Suprapubic skin (tissue), 4 donors: ENCODE measurements around the gene TMPRSS13. TPM values are rescaled to one million over a fixed set of nuclear protein-coding genes. Genes with fewer than 3 reads are reported as not detected.

Source experiments
- DNase-seq, 2 donors: peaks; one replicate each; pipeline ENCODE4 v3.0.0-alpha.2; 2019; ENCODE audit warnings: low spot score in 2 of 2
- H3K27ac ChIP-seq: fragments of 200-600 bp; sonication (generic); one replicate; pipeline ENCODE4 v1.5.1; 2019
- H3K27me3 ChIP-seq: fragments of 200-600 bp; sonication (generic); one replicate; pipeline ENCODE4 v1.5.1; 2019
- H3K36me3 ChIP-seq: fragments of 200-600 bp; sonication (generic); one replicate; pipeline ENCODE4 v1.5.1; 2019
- H3K4me1 ChIP-seq: fragments of 200-600 bp; sonication (generic); one replicate; pipeline ENCODE4 v1.5.1; 2019
- H3K4me3 ChIP-seq: fragments of 200-600 bp; sonication (generic); one replicate; pipeline ENCODE4 v1.5.1; 2019; ENCODE audit warnings: mild to moderate bottlenecking
- H3K9me3 ChIP-seq: fragments of 200-600 bp; sonication (generic); one replicate; pipeline ENCODE4 v1.5.1; 2019
- CTCF ChIP-seq, 2 donors: fragments of 200-600 bp in 1 of 2; fragments of 450-650 bp in 1 of 2; sonication (generic) in 1 of 2; IDR thresholded peaks; one replicate each; pipeline ENCODE4 v1.5.1; 2016 to 2019; ENCODE audit warnings: antibody characterized with exemption in 2 of 2, mild to moderate bottlenecking in 1 of 2, moderate library complexity in 1 of 2
- EP300 ChIP-seq: sonication (generic); formaldehyde crosslinking; IDR thresholded peaks from one replicate; pipeline ENCODE4 v1.6.1; 2017; ENCODE audit warnings: antibody characterized with exemption
- POLR2A ChIP-seq, 2 donors: fragments of 450-650 bp; IDR thresholded peaks; one replicate each; pipeline ENCODE4 v1.6.1; 2017; ENCODE audit warnings: antibody characterized with exemption in 2 of 2, mild to moderate bottlenecking in 2 of 2, moderate library complexity in 2 of 2
- POLR2AphosphoS5 ChIP-seq, 3 donors: sonication (generic); formaldehyde crosslinking; IDR thresholded peaks; one replicate each; pipeline ENCODE4 v1.6.1; 2017; ENCODE audit warnings: antibody characterized with exemption in 3 of 3
- WGBS: methylation state at CpG from one replicate; pipeline ENCODE4 v1.1.5; 2018; 5-methylcytosine and 5-hydroxymethylcytosine counted together
- total RNA-seq, 4 donors: library from RNA; depleted of rRNA; stranded (reverse); fragments of >200 nt; gene quantifications; one replicate each; pipeline ENCODE4 v1.1.0, GENCODE V29; 2016

TMPRSS13 gene
- total RNA-seq, 4 donors from 2014 or later: 24.7 to 92.0 (median 73.1) TPM

DNA sequence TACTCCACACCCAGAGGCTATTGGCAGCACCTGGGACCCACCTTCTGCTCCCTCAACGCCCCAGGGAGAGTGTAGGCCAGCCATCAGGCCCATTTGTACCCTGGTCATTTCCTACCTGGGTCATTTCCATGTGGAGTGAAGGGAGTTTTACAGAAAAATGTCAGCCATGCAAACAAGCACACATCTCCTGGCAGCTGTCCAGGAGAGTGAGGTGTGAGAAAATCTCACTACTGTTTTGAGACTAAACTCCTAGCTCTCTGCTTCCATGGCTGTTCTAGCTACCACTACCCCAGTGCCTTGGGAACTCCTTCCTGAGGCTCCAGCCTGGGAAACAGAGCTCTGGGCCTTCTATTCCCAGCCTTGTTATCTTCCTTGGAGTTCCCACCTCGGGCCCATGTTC, 2.8 kb upstream of the TMPRSS13 start:
- WGBS: 83% methylated on average over 1 of the region's 2 CpGs

DNA sequence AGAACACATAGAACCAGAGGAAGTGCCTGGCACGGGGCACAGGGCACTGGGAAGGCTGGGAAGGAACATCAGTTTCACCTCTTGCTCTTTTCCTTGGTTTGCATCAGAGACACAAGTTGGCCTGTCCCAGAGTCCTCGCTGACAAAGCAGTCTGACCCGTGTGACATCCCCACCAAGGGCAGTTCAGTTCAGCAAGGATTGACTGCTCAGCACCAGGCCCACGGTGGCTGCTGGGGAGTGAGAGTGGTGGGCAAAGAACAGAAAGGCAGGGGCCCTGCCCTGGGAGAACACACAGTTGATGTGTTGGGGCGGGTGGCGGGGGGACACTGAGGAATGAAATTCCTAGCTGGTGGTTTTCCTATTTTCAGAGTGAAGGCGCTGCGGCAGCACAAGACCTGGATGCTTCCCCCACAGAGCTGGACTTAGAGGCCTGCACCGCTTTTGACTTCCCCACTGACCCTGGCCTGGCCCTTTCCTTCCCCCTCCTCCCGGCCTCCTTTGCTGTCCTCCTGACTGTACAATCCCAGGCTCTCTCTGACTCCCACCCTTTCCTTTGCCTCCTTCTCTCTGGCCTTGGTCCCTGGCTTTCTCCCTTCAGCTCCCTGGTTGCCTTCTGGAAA, 2.2 kb upstream of the TMPRSS13 start:
- 91% methylated on average over 10 of the region's 10 CpGs for WGBS
- Histone ChIP-seq H3K4me1 (peaks cover 22% of the 10 kb centered on the region), H3K36me3 (no peaks in the 10 kb centered on the region), H3K27me3 (no peaks in the 10 kb centered on the region), H3K9me3 (no peaks in the 10 kb centered on the region), H3K4me3 (no peak overlapping the region), H3K27ac (no peak overlapping the region)
- DNase-seq: peak in 1 of 2 donors; percentile 49
- TF ChIP-seq CTCF (IDR thresholded peaks at IDR 0.05) (no peak), EP300 (no peak), POLR2A (IDR thresholded peaks at IDR 0.05) (no peak), POLR2AphosphoS5 (IDR thresholded peaks at IDR 0.05) (no peak)

More for the DNA sequence above, 2.8 kb upstream of the TMPRSS13 start:
- peak in 1 of 2 donors; percentile 42 for DNase-seq
- Histone ChIP-seq H3K27ac (no peak overlapping the region), H3K36me3 (no peaks in the 10 kb centered on the region), H3K4me3 (no peak overlapping the region), H3K9me3 (no peaks in the 10 kb centered on the region), H3K27me3 (no peaks in the 10 kb centered on the region), H3K4me1 (peaks cover 22% of the 10 kb centered on the region)
- TF ChIP-seq EP300 (no peak), POLR2AphosphoS5 (IDR thresholded peaks at IDR 0.05) (no peak), POLR2A (IDR thresholded peaks at IDR 0.05) (no peak), CTCF (IDR thresholded peaks at IDR 0.05) (no peak)

GRCh38 chr11:117930668-117931330, 1.6 kb upstream of the TMPRSS13 start:
- no peak overlapping the region for H3K27ac ChIP-seq
- H3K4me1 ChIP-seq: peaks cover 22% of the 10 kb centered on the region
- H3K27me3 ChIP-seq: no peaks in the 10 kb centered on the region
- no peak overlapping the region for H3K4me3 ChIP-seq
- H3K36me3 ChIP-seq: no peaks in the 10 kb centered on the region
- peak in 1 of 2 donors; percentile 62 for DNase-seq
- TF ChIP-seq POLR2A (IDR thresholded peaks at IDR 0.05) (no peak), POLR2AphosphoS5 (IDR thresholded peaks at IDR 0.05) (no peak), EP300 (no peak), CTCF (IDR thresholded peaks at IDR 0.05) (no peak)
- WGBS: 85% methylated on average over 9 of the region's 9 CpGs
- H3K9me3 ChIP-seq: no peaks in the 10 kb centered on the region

- 70% methylated on average over 6 of the region's 7 CpGs for WGBS
- H3K4me3 ChIP-seq: peak overlapping the region; percentile 14
- no peaks in the 10 kb centered on the region for H3K9me3 ChIP-seq
- peak overlapping the region; percentile 80 for H3K27ac ChIP-seq
- H3K36me3 ChIP-seq: no peaks in the 10 kb centered on the region
- no peaks in the 10 kb centered on the region for H3K27me3 ChIP-seq
- peaks cover 22% of the 10 kb centered on the region for H3K4me1 ChIP-seq
- no peak for TF ChIP-seq CTCF (IDR thresholded peaks at IDR 0.05)
- TF ChIP-seq EP300: no peak
- TF ChIP-seq POLR2A (IDR thresholded peaks at IDR 0.05): no peak
- TF ChIP-seq POLR2AphosphoS5 (IDR thresholded peaks at IDR 0.05): no peak
- DNase-seq: no peak
Measured at GRCh38 chr11:117929916-117930570, 841 bp upstream of the TMPRSS13 start.
